HepG2 (cell line): ENCODE data around the gene PRM3. TPM values are rescaled to one million over a fixed set of nuclear protein-coding genes. Genes with fewer than 3 reads are reported as not detected.

Experiments used
- AKAP8 ChIP-seq: sonication (generic); formaldehyde crosslinking; IDR thresholded peaks from 2 replicates; pipeline ENCODE4 v1.5.1; 2020; ENCODE audit warnings: mild to moderate bottlenecking, missing genetic modification reagents
- FOSL1 ChIP-seq: sonication (generic); formaldehyde crosslinking; IDR thresholded peaks from 2 replicates; pipeline ENCODE4 v1.9.0; 2021; ENCODE audit warnings: missing genetic modification reagents, borderline replicate concordance
- FOXO1 ChIP-seq: sonication (generic); formaldehyde crosslinking; IDR thresholded peaks from 2 replicates; pipeline ENCODE4 v1.4.0; 2020; ENCODE audit warnings: missing genetic modification reagents
- PLSCR1 ChIP-seq: sonication (generic); formaldehyde crosslinking; IDR thresholded peaks from 2 replicates; pipeline ENCODE4 v1.5.0; 2020; ENCODE audit warnings: missing genetic modification reagents, mild to moderate bottlenecking, borderline replicate concordance
- PREB ChIP-seq: sonication (generic); formaldehyde crosslinking; IDR thresholded peaks from 2 replicates; pipeline ENCODE4 v1.4.0; 2020; ENCODE audit warnings: missing genetic modification reagents
- RARA ChIP-seq: IDR thresholded peaks from 2 replicates; pipeline ENCODE4 v1.6.1; 2016; ENCODE audit warnings: missing genetic modification reagents, missing compliant biosample characterization
- RERE ChIP-seq: IDR thresholded peaks from 2 replicates; pipeline ENCODE4 v1.6.1; 2016; ENCODE audit warnings: low read depth, missing genetic modification reagents, missing compliant biosample characterization
- ZBTB4 ChIP-seq: sonication (generic); formaldehyde crosslinking; IDR thresholded peaks from 2 replicates; pipeline ENCODE4 v1.4.0; 2020; ENCODE audit warnings: missing genetic modification reagents, mild to moderate bottlenecking, borderline replicate concordance
- ZNF281 ChIP-seq: sonication (generic); formaldehyde crosslinking; IDR thresholded peaks from 2 replicates; pipeline ENCODE4 v1.4.0; 2020; ENCODE audit warnings: missing genetic modification reagents, borderline replicate concordance
- ZNF747 ChIP-seq: sonication (generic); formaldehyde crosslinking; IDR thresholded peaks from 2 replicates; pipeline ENCODE4 v1.8.1; 2023; ENCODE audit warnings: missing genetic modification reagents, mild to moderate bottlenecking, borderline replicate concordance
- polyA plus RNA-seq, 8 experiments: library from polyadenylated mRNA; depleted of rRNA in 3 of 8; stranded (reverse) in 7 of 8; unstranded in 1 of 8; fragments of >200 nt; fragmentation: Illumina TruSeq in 4 of 8; extraction: Trizol in 4 of 8; gene quantifications; 2 replicates each; pipeline versions ENCODE4 v1.2.1 to v1.2.3, GENCODE V29; 2011 to 2016; ENCODE audit warnings: low read depth in 4 of 8, missing spikeins in 1 of 8, mixed read lengths in 1 of 8; ENCODE audit not compliant: insufficient read depth in 1 of 8
- total RNA-seq, 5 experiments: library from RNA; depleted of rRNA; stranded (reverse); fragments of >200 nt; fragmentation: Illumina TruSeq; extraction: Trizol; gene quantifications; 2 replicates each; pipeline ENCODE4 v1.2.3, GENCODE V29; 2016; ENCODE audit warnings: low read depth in 1 of 5

The PRM3 gene
- total and polyA plus RNA-seq, 2 of the 13 experiments (the other 11 are each of a cell fraction or from before 2014, with no cell fraction given), result not detected

GRCh38 chr16:11309895-11310633 lies 36.6 kb upstream of the PRM3 start (continued):
- no peak for TF ChIP-seq RERE (CRISPR knock-in tag)
- TF ChIP-seq PREB, result no peak
- TF ChIP-seq ZBTB4, result 0 out of 2 replicates have a peak, but pooled peaks have one; percentile 42
- no peak for TF ChIP-seq FOSL1
- peak; percentile 91 for TF ChIP-seq AKAP8 (CRISPR knock-in tag)
- TF ChIP-seq ZNF747, result no peak
- TF ChIP-seq RARA (CRISPR knock-in tag), result peak; percentile 96
- TF ChIP-seq FOXO1 (CRISPR knock-in tag), result peak; percentile 96; the same call in 1 of the 2 replicates
- TF ChIP-seq PLSCR1 (CRISPR knock-in tag), result no peak
- peak; percentile 76; the same call in 1 of the 2 replicates for TF ChIP-seq ZNF281 (CRISPR knock-in tag)
